Adipose tissue (tissue), 3 donors: ENCODE data around the gene ASPSCR1. TPM values are rescaled to one million over a fixed set of nuclear protein-coding genes. Genes with fewer than 3 reads are reported as not detected.

Experiments
- H3K27ac ChIP-seq: one replicate; pipeline ENCODE4 v1.5.1; 2013; ENCODE audit warnings: low read depth, low read length
- WGBS, 3 donors: extraction: QIAGEN DNeasy Blood & Tissue Kit; methylation state at CpG; one replicate each; pipeline ENCODE4 v1.1.7; 2013; 5-methylcytosine and 5-hydroxymethylcytosine counted together
- polyA plus RNA-seq, 3 donors: library from polyadenylated mRNA; stranded (reverse); fragments of 200-250 nt; gene quantifications; one replicate each; pipeline ENCODE4 v1.2.3, GENCODE V29; 2013
- donor health status: healthy with polysubstance abuse.
- donor health status: Bipolar disorder and iron deficiency.
- donor health status: healthy.

The ASPSCR1 gene
- 10 to 100 TPM; 17.7 to 35.4 (median 31.0) TPM for polyA plus RNA-seq

GRCh38 chr17:81977211-81977808, at the start of gene ASPSCR1:
Gene ASPSCR1 (plus strand): TSS chr17:81977629. CDS start chr17:81977647, 18 bp downstream.
- peak within 1 kb of the TSS; percentile 88 for H3K27ac ChIP-seq
- WGBS, 3 donors, result 0 to 1% (median 1%) methylated on average over 51 to 76 of the region's 76 CpGs

DNA sequence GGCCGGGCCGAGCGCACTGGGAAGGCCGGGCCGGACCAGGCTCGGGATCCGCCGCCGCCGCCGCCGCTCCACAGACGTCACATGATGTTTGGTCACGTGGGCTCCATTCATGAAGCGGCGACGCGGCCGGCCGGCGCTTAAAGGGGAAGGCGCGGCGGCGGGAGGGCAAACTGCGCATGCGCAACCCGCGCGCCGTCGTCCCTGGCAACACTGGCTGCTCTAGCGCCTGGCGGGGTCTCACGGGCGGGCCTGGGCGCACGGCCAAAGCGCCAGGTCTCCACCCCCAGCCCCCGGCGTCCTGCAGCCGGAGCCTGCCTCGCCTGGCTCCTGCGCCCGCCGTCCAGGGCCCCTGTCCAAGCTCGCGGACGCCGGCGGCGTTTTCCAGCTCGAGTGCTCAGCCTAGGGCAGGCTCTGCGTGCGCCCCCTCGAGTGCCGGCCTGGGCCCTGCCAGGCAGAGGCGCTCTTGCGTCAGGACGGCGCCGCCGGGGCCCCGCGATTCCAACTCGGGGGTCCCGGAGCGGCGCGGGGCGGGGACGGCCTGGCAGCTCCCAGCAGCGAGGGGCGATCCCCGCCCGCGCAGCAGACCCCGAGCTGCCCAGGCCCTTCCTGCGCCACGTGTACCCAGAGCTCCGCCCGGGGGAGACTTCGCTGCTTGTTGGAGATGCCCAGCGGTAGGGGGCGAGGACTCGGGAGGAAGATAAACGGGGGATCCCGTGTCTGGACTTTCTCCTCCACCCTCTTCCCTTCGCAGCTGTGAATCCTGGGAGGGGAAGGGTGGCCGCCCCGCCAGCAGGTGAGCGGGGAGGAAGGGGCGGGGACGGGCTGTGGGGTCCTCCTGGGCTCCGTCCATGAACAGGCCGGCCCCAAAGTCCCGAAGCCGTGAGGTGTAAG, 49.5 kb upstream of the ASPSCR1 start, which contains the start of gene MAFG:
TSS of gene MAFG (minus strand) at position 83 of the 891 bp plus-strand sequence. CDS start 4,550 bp downstream, outside the sequence.
- WGBS, 3 donors, result 1% methylated on average over 76 to 98 of the region's 98 CpGs

DNA sequence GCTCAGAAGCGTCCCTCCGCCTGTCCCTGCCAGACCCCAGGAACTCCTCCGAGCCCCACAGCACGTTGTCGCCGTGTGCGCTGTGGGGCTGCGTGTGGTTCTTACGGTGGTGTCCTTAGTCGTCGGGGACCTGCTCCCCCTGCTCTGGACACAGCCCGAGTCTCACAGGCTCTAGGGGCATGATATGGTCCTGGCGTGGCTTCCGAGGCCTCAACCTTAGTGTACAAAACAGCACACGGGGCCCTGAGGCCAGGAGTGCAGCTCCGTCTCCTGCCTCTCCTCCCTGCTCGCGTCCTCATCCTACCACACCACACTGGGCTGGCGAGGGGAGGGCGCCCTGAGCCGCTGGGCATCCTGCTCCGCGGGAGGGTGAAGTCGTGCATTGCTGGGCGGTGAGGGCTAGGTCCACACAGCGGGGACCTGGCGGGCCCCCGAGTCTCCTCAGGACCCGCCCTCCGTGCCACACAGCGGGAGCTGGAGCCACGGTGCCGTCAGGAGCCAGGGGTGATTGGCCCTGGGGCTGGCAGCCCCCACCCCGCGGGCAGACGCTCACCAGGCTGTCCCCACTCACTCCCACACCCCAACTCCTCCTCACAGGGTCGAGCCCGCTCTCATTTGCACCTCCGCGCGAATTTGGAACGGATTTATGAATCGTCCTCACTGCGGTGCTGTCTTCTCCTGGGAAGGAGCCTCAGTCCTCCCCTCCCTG, 48.7 kb upstream of the ASPSCR1 start:
- 33 to 41% (median 37%) methylated on average over 43 to 44 of the region's 44 CpGs for WGBS, 3 donors
- H3K27ac ChIP-seq, result no peak overlapping the region

More for the DNA sequence above, 49.5 kb upstream of the ASPSCR1 start, which contains the start of gene MAFG:
- H3K27ac ChIP-seq, result peak within 1 kb of the TSS; percentile 83

DNA sequence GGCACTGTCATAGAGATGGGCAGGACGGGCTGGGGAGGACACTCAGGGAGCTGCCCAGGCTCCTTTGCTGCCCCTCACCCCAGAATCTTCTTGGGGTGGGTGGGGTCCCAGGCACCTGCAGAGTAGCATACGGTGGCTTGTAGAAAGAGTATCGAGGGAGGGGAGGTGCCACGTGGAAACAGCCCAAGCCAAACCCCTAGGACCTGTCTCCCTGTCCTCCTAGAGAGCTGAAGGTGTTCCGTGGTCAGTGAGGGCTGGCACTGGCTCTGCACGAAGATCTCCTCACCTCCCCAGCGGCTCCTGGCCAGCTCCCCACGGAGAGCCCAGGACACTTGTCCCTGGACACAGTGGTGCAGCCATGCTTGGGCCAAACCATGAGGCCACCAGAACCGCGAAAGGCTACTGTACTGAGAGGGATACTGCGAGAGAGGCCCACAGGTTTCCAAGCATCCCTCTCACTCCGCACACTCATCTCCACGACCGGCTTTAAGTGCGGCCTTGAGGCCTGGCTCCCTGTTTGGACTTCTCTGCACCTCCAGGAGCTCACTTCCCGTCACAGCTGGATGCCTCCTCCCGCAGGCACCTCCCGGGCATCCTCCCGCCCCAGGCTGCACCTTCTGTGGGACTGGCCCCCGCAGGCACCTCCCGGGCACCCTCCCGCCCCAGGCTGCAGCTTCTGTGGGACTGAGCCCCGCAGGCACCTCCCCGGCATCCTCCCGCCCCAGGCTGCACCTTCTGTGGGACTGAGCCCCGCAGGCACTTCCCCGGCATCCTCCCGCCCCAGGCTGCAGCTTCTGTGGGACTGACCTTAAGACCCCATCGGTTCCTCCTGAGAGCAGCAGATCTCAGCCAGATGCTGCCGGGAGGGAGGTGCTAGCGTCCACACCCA, 47.9 kb upstream of the ASPSCR1 start:
- no peak overlapping the region for H3K27ac ChIP-seq
- WGBS, 3 donors, result 90 to 91% (median 91%) methylated on average over 30 to 31 of the region's 31 CpGs

DNA sequence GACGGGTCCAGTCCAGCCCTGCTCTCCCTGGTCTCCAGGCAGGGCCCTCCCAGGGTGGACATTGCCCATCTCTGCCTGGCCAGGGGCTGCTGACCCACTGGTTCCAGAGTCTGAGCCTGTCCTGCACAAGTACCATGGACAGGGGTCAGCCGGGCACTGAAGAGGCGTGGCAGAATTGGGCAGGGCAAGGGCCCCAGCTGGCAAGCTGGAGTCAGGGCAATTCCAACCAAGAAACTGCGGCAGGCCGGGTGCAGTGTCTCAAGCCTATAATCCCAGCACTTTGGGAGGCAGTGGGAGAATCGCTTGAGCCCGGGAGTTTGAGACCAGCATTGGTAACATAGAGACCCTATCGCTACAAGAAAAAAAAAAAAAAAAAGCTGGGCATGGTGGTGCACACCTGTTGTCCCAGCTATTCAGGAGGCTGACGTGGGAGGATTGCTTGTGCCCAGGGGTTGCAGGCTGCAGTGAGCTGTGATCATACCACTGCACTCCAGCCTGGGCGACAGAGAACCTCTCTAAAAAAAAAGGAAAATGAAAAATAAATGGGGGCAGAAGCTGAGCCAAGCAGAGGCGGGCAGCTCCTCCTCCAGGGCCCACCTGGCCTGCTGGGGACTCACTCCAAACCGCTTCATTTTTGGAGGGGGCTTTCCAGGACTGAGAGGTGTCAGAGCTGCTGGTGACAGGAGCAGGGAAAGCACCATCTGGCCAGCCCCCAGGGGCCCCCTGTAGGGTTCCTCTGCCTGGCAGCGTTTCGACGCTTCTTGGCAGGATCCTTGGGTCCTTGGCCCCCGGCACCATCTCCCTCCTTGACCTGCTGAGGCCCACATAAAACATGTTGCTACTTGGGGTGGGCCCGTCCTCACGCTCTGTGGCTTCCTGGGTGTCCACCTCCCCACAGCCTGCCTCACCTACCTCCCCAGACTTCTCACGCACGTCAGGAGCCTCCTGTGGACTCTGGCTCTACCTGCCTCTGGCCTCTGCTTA, 47.0 kb upstream of the ASPSCR1 start:
- WGBS, 3 donors, result 64 to 67% (median 67%) methylated on average over 20 of the region's 20 CpGs
- H3K27ac ChIP-seq, result no peak overlapping the region

- 63 to 70% (median 65%) methylated on average over 13 of the region's 13 CpGs for WGBS, 3 donors
Measured at GRCh38 chr17:81931189-81931556, 46.3 kb upstream of the ASPSCR1 start.

GRCh38 chr17:81931557-81932332, 45.7 kb upstream of the ASPSCR1 start:
- no peak overlapping the region for H3K27ac ChIP-seq
- 30 to 47% (median 35%) methylated on average over 15 of the region's 15 CpGs for WGBS, 3 donors

More at GRCh38 chr17:81931189-81931556, 46.3 kb upstream of the ASPSCR1 start:
- H3K27ac ChIP-seq, result no peak overlapping the region

DNA sequence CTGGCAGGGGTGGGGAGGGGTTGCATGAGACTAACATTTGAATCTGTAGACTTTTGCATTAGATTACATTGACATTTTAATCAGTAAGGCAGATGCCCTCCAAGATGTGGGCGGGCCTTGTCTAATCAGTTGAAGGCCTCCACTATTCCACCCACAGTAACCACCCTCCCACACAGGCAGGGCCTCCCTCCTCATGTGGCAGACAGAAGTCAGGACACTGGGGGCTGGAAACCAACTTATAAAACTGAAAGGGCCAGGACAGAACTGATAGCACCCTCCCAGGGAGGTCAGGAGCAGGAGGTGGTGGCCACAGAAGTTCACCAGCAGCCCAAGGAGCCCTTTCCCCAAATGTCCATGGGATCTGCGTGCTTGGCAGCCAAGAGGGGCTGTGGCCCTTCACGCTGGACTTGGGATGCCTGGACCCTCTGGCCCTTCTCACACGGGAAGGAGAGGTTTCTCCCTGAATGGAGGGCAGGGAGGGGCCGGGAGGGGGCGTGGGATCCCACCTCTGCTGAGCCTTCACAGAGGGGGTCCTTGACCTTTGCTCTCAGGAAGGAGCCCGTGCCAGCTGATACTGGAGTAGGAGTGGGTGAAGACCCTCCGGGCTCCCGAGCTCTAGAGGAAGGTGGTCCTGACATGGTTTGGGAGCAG, 45.0 kb upstream of the ASPSCR1 start:
- WGBS, 3 donors, result 79 to 91% (median 90%) methylated on average over 9 of the region's 9 CpGs
- no peak overlapping the region for H3K27ac ChIP-seq

DNA sequence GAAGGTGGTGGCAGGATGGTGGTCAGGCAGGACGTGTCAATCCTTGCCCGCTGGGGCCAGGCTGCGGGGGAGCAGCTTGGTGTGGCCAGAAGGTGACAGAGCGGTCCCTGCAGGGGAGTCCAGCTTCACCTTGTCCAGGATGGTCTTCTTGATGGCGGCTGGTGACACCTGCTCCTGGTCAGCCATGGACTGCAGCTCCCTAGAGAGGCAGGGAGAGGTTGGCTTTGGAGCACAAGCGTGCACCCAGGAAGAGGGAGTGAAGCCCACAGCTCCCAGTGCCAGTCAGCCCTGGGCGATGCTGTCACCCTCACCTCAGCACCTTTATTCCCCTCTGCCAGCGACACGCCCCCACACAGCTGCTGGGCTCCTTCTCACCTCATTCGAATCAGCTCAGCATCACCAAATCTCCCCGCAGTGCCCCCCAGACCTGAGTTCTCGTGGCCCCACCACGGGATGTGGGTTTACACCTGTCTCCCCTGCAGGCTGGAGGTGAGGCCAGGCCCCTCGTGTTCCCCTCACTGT, 44.2 kb upstream of the ASPSCR1 start:
- no peak overlapping the region for H3K27ac ChIP-seq
- WGBS, 3 donors, result 87 to 93% (median 89%) methylated on average over 14 of the region's 14 CpGs

DNA sequence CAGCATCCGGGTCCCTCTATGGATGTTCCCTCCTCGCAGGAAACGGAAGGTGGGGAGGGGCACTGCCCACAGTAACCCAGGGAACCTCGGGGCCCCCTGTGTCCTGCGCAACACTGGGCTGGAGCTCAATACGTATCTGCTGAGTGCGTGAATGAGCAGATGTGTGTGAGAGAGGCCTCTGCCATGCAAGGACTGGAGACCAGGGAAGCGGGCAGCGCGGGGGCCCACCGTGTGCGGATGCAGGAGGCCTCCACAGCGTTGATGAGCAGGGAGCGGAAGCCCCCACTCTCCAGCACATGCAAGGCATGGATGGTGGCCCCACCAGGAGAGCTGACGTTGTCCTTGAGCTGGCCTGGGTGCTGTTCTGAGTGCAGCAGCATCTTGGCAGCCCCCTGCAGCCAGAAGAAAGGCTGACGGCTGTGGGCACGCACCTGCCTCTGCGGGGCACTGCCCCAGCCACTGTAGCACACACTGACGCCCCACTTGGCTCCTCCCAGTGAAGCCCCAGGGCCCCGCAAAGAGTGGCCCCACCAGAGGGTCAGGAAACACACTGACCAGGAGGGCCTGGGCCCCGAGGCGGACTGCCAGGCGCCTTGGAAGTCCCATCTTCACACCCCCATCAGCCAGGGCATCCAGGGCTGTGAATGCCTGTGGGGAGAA, 43.2 kb upstream of the ASPSCR1 start:
- WGBS, 3 donors, result 83 to 87% (median 85%) methylated on average over 23 of the region's 23 CpGs

GRCh38 chr17:81934850-81935708, 42.4 kb upstream of the ASPSCR1 start:
- whole genome bisulfite sequencing, 3 donors, result 90 to 94% (median 93%) methylated on average over 38 of the region's 38 CpGs
- no peak overlapping the region for H3K27ac ChIP-seq

More for the DNA sequence above, 43.2 kb upstream of the ASPSCR1 start:
- no peak overlapping the region for H3K27ac ChIP-seq

- 69 to 93% (median 92%) methylated on average over 6 of the region's 6 CpGs for WGBS, 3 donors
- H3K27ac ChIP-seq, result no peak overlapping the region
Measured at GRCh38 chr17:81935709-81936084, 41.7 kb upstream of the ASPSCR1 start.

DNA sequence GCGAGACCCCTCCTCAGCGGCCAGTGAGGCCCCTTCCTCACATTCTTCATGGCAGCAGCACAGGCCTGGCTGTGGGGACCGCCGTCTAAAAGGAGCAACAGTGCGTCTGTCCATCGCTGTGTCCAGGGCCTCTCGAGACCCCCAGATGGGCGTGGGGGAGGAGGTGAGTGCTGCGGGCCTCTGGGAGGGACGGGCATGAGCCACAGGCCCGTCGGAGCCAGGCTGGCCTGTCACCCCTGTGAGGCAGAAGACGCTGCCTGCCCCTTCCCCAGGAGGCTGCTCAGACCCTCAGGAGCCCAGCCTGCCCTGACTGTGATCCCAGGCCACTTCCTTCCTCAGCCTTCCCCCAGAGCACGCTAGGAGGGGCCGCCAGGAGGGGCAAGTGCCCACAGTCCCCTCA, 38.2 kb upstream of the ASPSCR1 start:
- no peak overlapping the region for H3K27ac ChIP-seq
- WGBS, 3 donors, result 61 to 77% (median 67%) methylated on average over 15 of the region's 15 CpGs

DNA sequence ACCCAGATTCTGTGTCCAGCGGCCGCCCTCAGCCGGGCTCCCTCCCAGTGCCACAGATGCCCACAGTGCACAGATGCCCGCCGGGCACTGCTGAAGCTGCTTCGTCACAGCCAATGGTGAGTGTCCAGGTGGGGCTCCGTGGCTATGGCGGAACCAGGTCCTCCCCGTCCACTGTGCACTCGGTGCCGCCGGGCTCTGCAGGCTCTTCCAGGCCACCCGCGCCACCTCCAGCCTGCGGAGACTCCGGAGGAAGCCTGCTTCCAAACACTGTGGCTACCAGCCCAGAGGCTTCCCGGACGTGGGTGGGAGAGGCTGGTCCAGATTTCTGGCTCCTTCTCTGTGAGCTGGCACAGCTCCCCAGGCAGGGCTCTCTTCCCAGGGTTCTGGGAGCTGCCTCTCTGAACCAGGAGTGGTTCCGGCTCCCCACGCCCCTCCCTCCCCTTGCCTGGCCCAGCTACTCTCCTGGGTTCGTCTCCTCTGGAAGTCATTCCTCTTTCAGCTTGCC, 37.5 kb upstream of the ASPSCR1 start:
- 58 to 78% (median 61%) methylated on average over 21 of the region's 21 CpGs for WGBS, 3 donors
- H3K27ac ChIP-seq, result no peak overlapping the region
